ENCODE results near the gene KCNAB1.

GRCh38 chr3:156559321-156559720 lies 438.9 kb downstream of the KCNAB1 start:
- TF ChIP-seq CTCF (IDR thresholded peaks at IDR 0.05; ENCODE audit: low read length) = no peak
- TF ChIP-seq EZH2 (IDR thresholded peaks at IDR 0.05; ENCODE audit: borderline replicate concordance, low read length) = no peak
